Measurements from ENCODE around the gene SLC25A14.

SLC25A14 gene

GRCh38 chrX:130418066-130418465 is 78.3 kb downstream of the SLC25A14 start:
- TF ChIP-seq CTCF (IDR thresholded peaks at IDR 0.05) = no peak

- no peak for TF ChIP-seq CTCF (IDR thresholded peaks at IDR 0.05)
These were observed 79.0 kb downstream of the SLC25A14 start for GRCh38 chrX:130418740-130419139.

- no peak for TF ChIP-seq CTCF (IDR thresholded peaks at IDR 0.05)
These were observed 79.5 kb downstream of the SLC25A14 start for GRCh38 chrX:130419263-130419662.

Data from LNCAP (cell line).